K562 (cell line): ENCODE measurements around the gene FANCI. TPM values are rescaled to one million over a fixed set of nuclear protein-coding genes. Genes with fewer than 3 reads are reported as not detected.

Experiments
- KLF10 ChIP-seq: fragments of 250-450 bp; sonication (Bioruptor Pico); IDR thresholded peaks from 2 replicates; pipeline ENCODE4 v1.6.1; 2021; ENCODE audit warnings: matching md5 sums
- ZNF143 ChIP-seq: sonication (generic); formaldehyde crosslinking; IDR thresholded peaks from 2 replicates; pipeline ENCODE4 v1.9.0; 2022; ENCODE audit warnings: mild to moderate bottlenecking, missing genetic modification reagents
- microRNA-seq: library from miRNA; unstranded; fragments of <30 nt; microRNA quantifications from one replicate; pipeline ENCODE4, GENCODE V29; 2018; ENCODE audit warnings: borderline microRNAs expressed
- polyA plus RNA-seq, 8 experiments: library from polyadenylated mRNA; depleted of rRNA in 4 of 8; stranded (reverse) in 5 of 8; unstranded in 3 of 8; fragments of >200 nt; fragmentation: Nextera tagmentation in 2 of 8; fragmentation: Illumina TruSeq in 1 of 8; extraction: Ambion mirVana in 2 of 8; extraction: Trizol in 1 of 8; gene quantifications; 2 replicates each; pipeline versions ENCODE4 v1.2.1 to v1.2.3, GENCODE V29; 2011 to 2014; ENCODE audit warnings: inconsistent platforms in 1 of 8, missing spikeins in 1 of 8
- small RNA-seq: library from RNA; depleted of rRNA; stranded (forward); fragments of <200 nt; gene quantifications from one replicate; pipeline ENCODE3, GENCODE V24; 2014
- total RNA-seq, 7 experiments: library from RNA; depleted of rRNA in 6 of 7; stranded (reverse); fragments of >200 nt in 6 of 7; fragmentation: Illumina TruSeq in 2 of 7; extraction: Trizol in 2 of 7; gene quantifications; 2 replicates each; pipeline versions ENCODE4 v1.2.1 to v1.2.3, GENCODE V29; 2011 to 2021; ENCODE audit warnings: low replicate concordance in 1 of 7

FANCI gene
- total and polyA plus RNA-seq, 9 of the 15 experiments (the other 6 are each of a cell fraction or from before 2014, with no cell fraction given): 72.1 to 165 (median 131) TPM

- TF ChIP-seq KLF10: no peak
- TF ChIP-seq ZNF143 (CRISPR knock-in tag): no peak
These were observed 121.8 kb downstream of the FANCI start (continued) for GRCh38 chr15:89365462-89366065.

Small RNAs within 50 kb of the gene (microRNA-seq; reads per million reads assigned to microRNA genes)
- gene MIR6766: 0.55 reads per million

Small RNAs within 50 kb of the gene (small RNA-seq; reads per million reads assigned to genes)
- not detected for gene MIR6766

Other genes starting within 250 kb of the FANCI start
- gene ABHD2, start 155.5 kb upstream of the FANCI start, total RNA-seq (2014; rRNA removed): 33.0 and 57.6 TPM in 2 replicates
- gene ABHD2, start 155.5 kb upstream of the FANCI start, total RNA-seq (2014; rRNA removed; fragmentation: Illumina TruSeq; extraction: Trizol): 41.4 and 47.5 TPM in 2 replicates
- 48.9 and 49.2 TPM in 2 replicates for gene ABHD2, start 155.5 kb upstream of the FANCI start, total RNA-seq (2015; rRNA removed; fragmentation: Illumina TruSeq; extraction: Trizol)
- gene ABHD2, start 155.5 kb upstream of the FANCI start, total RNA-seq (2021): 80.9 and 99.8 TPM in 2 replicates
- 54.0 and 74.7 TPM in 2 replicates for gene ABHD2, start 155.5 kb upstream of the FANCI start, polyA plus RNA-seq (2011; rRNA removed)
- gene ABHD2, start 155.5 kb upstream of the FANCI start, polyA plus RNA-seq (2014; fragmentation: Illumina TruSeq; extraction: Trizol): 76.3 and 78.6 TPM in 2 replicates
- gene ABHD2, start 155.5 kb upstream of the FANCI start, polyA plus RNA-seq (2014; fragmentation: Nextera tagmentation; extraction: Ambion mirVana): 10 to 100 TPM; 16.9 to 18.1 TPM
- 30.4 and 34.5 TPM in 2 replicates for gene ABHD2, start 155.5 kb upstream of the FANCI start, polyA plus RNA-seq (2014; rRNA removed)
- gene RLBP1, start 22.4 kb upstream of the FANCI start, total RNA-seq (2014; rRNA removed): 0.05 TPM in 1 of 2 replicates, not detected in the other
- gene RLBP1, start 22.4 kb upstream of the FANCI start, total RNA-seq (2014; rRNA removed; fragmentation: Illumina TruSeq; extraction: Trizol): not detected in 2 replicates
- not detected in 2 replicates for gene RLBP1, start 22.4 kb upstream of the FANCI start, total RNA-seq (2015; rRNA removed; fragmentation: Illumina TruSeq; extraction: Trizol)
- gene RLBP1, start 22.4 kb upstream of the FANCI start, total RNA-seq (2021): not detected in 2 replicates
- not detected in 2 replicates for gene RLBP1, start 22.4 kb upstream of the FANCI start, polyA plus RNA-seq (2011; rRNA removed)
- gene RLBP1, start 22.4 kb upstream of the FANCI start, polyA plus RNA-seq (2014; fragmentation: Illumina TruSeq; extraction: Trizol): not detected in 2 replicates
- gene RLBP1, start 22.4 kb upstream of the FANCI start, polyA plus RNA-seq (2014; fragmentation: Nextera tagmentation; extraction: Ambion mirVana): not detected
- not detected in 2 replicates for gene RLBP1, start 22.4 kb upstream of the FANCI start, polyA plus RNA-seq (2014; rRNA removed)
- 63.0 and 68.9 TPM in 2 replicates for gene POLG, start 90.8 kb downstream of the FANCI start, total RNA-seq (2014; rRNA removed)
- gene POLG, start 90.8 kb downstream of the FANCI start, total RNA-seq (2014; rRNA removed; fragmentation: Illumina TruSeq; extraction: Trizol): 27.0 and 34.6 TPM in 2 replicates
- gene POLG, start 90.8 kb downstream of the FANCI start, total RNA-seq (2015; rRNA removed; fragmentation: Illumina TruSeq; extraction: Trizol): 38.6 and 39.9 TPM in 2 replicates
- 65.7 and 83.8 TPM in 2 replicates for gene POLG, start 90.8 kb downstream of the FANCI start, total RNA-seq (2021)
- gene POLG, start 90.8 kb downstream of the FANCI start, polyA plus RNA-seq (2011; rRNA removed): 25.6 and 35.0 TPM in 2 replicates
- 40.6 and 43.9 TPM in 2 replicates for gene POLG, start 90.8 kb downstream of the FANCI start, polyA plus RNA-seq (2014; fragmentation: Illumina TruSeq; extraction: Trizol)
- 10 to 100 TPM; 15.2 to 20.8 TPM for gene POLG, start 90.8 kb downstream of the FANCI start, polyA plus RNA-seq (2014; fragmentation: Nextera tagmentation; extraction: Ambion mirVana)
- 47.5 and 51.4 TPM in 2 replicates for gene POLG, start 90.8 kb downstream of the FANCI start, polyA plus RNA-seq (2014; rRNA removed)